CD14-positive monocyte (primary cell): Measurements from ENCODE around the gene CSNK1G1. TPM values are rescaled to one million over a fixed set of nuclear protein-coding genes. Genes with fewer than 3 reads are reported as not detected.
A peak's percentile ranks its signal among the peaks of the same experiment; 100 is the strongest.

Experiments used
- DNase-seq, 3 donors: peaks; one replicate each; pipeline ENCODE4 v3.0.0-alpha.2; 2011 to 2022
- H2AFZ ChIP-seq: 2 replicates; pipeline ENCODE4 v1.6.0; 2012; ENCODE audit warnings: mild to moderate bottlenecking, low read depth, low read length, inconsistent platforms; ENCODE audit not compliant: insufficient read depth, poor library complexity, severe bottlenecking
- H3K27ac ChIP-seq, 2 donors: 1 replicate in 1 of 2; 2 replicates in 1 of 2; pipeline ENCODE4 v1.5.1; 2012 to 2013; ENCODE audit warnings: low read length in 2 of 2, control low read depth in 1 of 2, inconsistent platforms in 1 of 2, low read depth in 1 of 2, mild to moderate bottlenecking in 1 of 2
- H3K27me3 ChIP-seq, 2 donors: one replicate each; pipeline versions ENCODE4 v1.6.0 to v1.6.1; 2011 to 2013; ENCODE audit warnings: low read length in 2 of 2; ENCODE audit not compliant: control insufficient read depth in 2 of 2, insufficient read depth in 2 of 2
- H3K36me3 ChIP-seq, 2 donors: replicated peaks in 1 of 2; 1 replicate in 1 of 2; 2 replicates in 1 of 2; pipeline versions ENCODE4 v1.5.1 to v1.6.1; 2012 to 2013; ENCODE audit warnings: low read length in 2 of 2, control low read depth in 1 of 2, inconsistent platforms in 1 of 2, mild to moderate bottlenecking in 1 of 2; ENCODE audit not compliant: insufficient read depth in 2 of 2, control insufficient read depth in 1 of 2
- H3K4me1 ChIP-seq, 2 donors: 1 replicate in 1 of 2; 2 replicates in 1 of 2; pipeline versions ENCODE4 v1.5.1 to v1.6.1; 2012 to 2013; ENCODE audit warnings: low read length in 2 of 2, control low read depth in 1 of 2, inconsistent platforms in 1 of 2, mild to moderate bottlenecking in 1 of 2, moderate library complexity in 1 of 2; ENCODE audit not compliant: insufficient read depth in 2 of 2, control insufficient read depth in 1 of 2
- H3K4me2 ChIP-seq: replicated peaks from 2 replicates; pipeline ENCODE3; 2012; ENCODE audit warnings: low read length, moderate library complexity, mild to moderate bottlenecking; ENCODE audit not compliant: poor library complexity, severe bottlenecking; ENCODE audit errors: extremely low read depth
- H3K4me3 ChIP-seq, 3 experiments: fragments of 200-600 bp in 1 of 3; sonication (generic) in 1 of 3; replicated peaks in 1 of 3; 1 replicate in 2 of 3; 2 replicates in 1 of 3; pipeline ENCODE4 v1.5.1; 2011 to 2013; ENCODE audit warnings: low read length in 3 of 3, mild to moderate bottlenecking in 3 of 3, control low read depth in 2 of 3, low read depth in 2 of 3, inconsistent platforms in 1 of 3, moderate library complexity in 1 of 3
- H3K79me2 ChIP-seq: 2 replicates; pipeline ENCODE4 v1.6.0; 2012; ENCODE audit warnings: mild to moderate bottlenecking, control low read depth, inconsistent platforms, low read length, moderate library complexity; ENCODE audit not compliant: insufficient read depth
- H3K9ac ChIP-seq: 2 replicates; pipeline ENCODE4 v1.6.0; 2017; ENCODE audit warnings: low read length, mild to moderate bottlenecking; ENCODE audit not compliant: insufficient read depth, poor library complexity, severe bottlenecking
- H3K9me3 ChIP-seq, 2 donors: replicated peaks in 1 of 2; 1 replicate in 1 of 2; 2 replicates in 1 of 2; pipeline versions ENCODE4 v1.5.1 to v1.6.1; 2012 to 2013; ENCODE audit warnings: low read length in 2 of 2, control low read depth in 1 of 2; ENCODE audit not compliant: control insufficient read depth in 1 of 2, insufficient read depth in 1 of 2
- H4K20me1 ChIP-seq: 2 replicates; pipeline ENCODE4 v1.6.0; 2012; ENCODE audit warnings: mild to moderate bottlenecking, low read length, control low read depth, moderate library complexity; ENCODE audit not compliant: insufficient read depth
- H3K27ac Mint-ChIP-seq, 7 donors: one replicate each; pipeline ENCODE4 v1.8.0; 2020; ENCODE audit warnings: mild to moderate bottlenecking in 7 of 7, mixed read lengths in 7 of 7, moderate library complexity in 6 of 7, inconsistent platforms in 2 of 7
- H3K27me3 Mint-ChIP-seq, 3 donors: one replicate each; pipeline ENCODE4 v1.8.0; 2021 to 2022; ENCODE audit warnings: low read depth in 3 of 3, mild to moderate bottlenecking in 3 of 3, mixed read lengths in 3 of 3, moderate library complexity in 3 of 3, inconsistent platforms in 1 of 3
- H3K36me3 Mint-ChIP-seq, 2 donors: one replicate each; pipeline ENCODE4 v1.8.0; 2020; ENCODE audit warnings: mixed read lengths in 2 of 2, inconsistent platforms in 1 of 2, mild to moderate bottlenecking in 1 of 2
- H3K4me1 Mint-ChIP-seq: one replicate; pipeline ENCODE4 v1.8.0; 2020; ENCODE audit warnings: mild to moderate bottlenecking, mixed read lengths
- H3K4me3 Mint-ChIP-seq, 2 donors: one replicate each; pipeline ENCODE4 v1.8.0; 2020; ENCODE audit warnings: mild to moderate bottlenecking in 2 of 2, mixed read lengths in 2 of 2, moderate library complexity in 1 of 2
- H3K9me3 Mint-ChIP-seq, 7 donors: one replicate each; pipeline ENCODE4 v1.8.0; 2020 to 2022; ENCODE audit warnings: mixed read lengths in 7 of 7, mild to moderate bottlenecking in 6 of 7, moderate library complexity in 6 of 7, inconsistent platforms in 2 of 7
- WGBS: methylation state at CpG from one replicate; pipeline ENCODE4 v1.1.5; 2013; ENCODE audit warnings: missing lambda C conversion rate; ENCODE audit not compliant: insufficient coverage; 5-methylcytosine and 5-hydroxymethylcytosine counted together
- intact Hi-C, 2 donors: fragments of 100-400 bp; cut with micrococcal nuclease; formaldehyde crosslinking; loops; one replicate each; pipeline versions ENCODE4 v1.15.0 to v1.15.1; 2023
- polyA plus RNA-seq, 3 donors: library from polyadenylated mRNA; depleted of rRNA in 1 of 3; unstranded in 2 of 3; stranded (reverse) in 1 of 3; fragments of 300-500 nt in 2 of 3; fragments of >200 nt in 1 of 3; fragmentation: Illumina TruSeq in 2 of 3; gene quantifications; 1 replicate in 2 of 3; 2 replicates in 1 of 3; pipeline ENCODE4 v1.2.3, GENCODE V29; 2012 to 2021
- TF ChIP-seq, protein P1 (sequence below): fragments of 200-600 bp; IDR thresholded peaks from one replicate; pipeline ENCODE4 v1.8.0; 2022; ENCODE audit warnings: antibody characterized with exemption, mild to moderate bottlenecking

Gene CSNK1G1
- polyA plus RNA-seq, 3 donors, result 4.3 to 8.6 (median 7.7) TPM

DNA sequence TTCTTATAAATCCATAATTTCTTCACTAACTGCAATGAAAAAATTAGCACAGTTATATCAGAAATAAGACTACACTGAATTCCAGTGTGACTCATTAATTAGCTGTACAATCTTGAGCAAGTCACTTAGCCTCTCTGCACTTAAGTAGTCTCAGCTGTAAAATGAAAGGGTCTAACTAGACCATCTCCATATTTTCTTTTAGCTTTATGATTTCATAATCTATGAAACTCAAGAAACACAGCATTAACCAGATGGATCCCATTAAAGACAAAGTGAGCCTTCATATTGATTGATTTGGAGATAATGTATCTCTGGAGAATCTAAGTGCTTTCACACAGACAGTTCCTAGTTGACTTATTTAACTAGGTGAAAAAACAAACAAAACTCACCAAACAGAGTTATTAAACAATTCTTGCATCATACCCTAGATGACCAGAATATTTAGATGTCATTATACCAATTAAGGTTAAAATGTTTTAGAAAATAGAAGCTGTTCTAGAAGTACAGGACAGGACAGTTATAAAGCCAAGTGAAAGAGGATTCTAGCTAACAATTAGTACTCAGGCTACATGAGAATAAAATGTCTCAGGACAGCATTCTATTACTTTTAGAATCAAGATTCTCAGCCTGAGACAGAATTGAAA lies 11.2 kb downstream of the CSNK1G1 start:
- peaks cover 43 to 49% of the 10 kb centered on the region in 2 donors for H3K36me3 Mint-ChIP-seq
- DNase-seq, result no peak
- H2AFZ ChIP-seq, result no peak overlapping the region
- H3K27me3 ChIP-seq, result no peaks in the 10 kb centered on the region
- no peak overlapping the region for H3K27ac Mint-ChIP-seq
- peaks cover 0 to 2% (median 0%) of the 10 kb centered on the region in 7 donors for H3K9me3 Mint-ChIP-seq
- H3K79me2 ChIP-seq, result peaks cover 67% of the 10 kb centered on the region
- TF ChIP-seq, protein P1, sequence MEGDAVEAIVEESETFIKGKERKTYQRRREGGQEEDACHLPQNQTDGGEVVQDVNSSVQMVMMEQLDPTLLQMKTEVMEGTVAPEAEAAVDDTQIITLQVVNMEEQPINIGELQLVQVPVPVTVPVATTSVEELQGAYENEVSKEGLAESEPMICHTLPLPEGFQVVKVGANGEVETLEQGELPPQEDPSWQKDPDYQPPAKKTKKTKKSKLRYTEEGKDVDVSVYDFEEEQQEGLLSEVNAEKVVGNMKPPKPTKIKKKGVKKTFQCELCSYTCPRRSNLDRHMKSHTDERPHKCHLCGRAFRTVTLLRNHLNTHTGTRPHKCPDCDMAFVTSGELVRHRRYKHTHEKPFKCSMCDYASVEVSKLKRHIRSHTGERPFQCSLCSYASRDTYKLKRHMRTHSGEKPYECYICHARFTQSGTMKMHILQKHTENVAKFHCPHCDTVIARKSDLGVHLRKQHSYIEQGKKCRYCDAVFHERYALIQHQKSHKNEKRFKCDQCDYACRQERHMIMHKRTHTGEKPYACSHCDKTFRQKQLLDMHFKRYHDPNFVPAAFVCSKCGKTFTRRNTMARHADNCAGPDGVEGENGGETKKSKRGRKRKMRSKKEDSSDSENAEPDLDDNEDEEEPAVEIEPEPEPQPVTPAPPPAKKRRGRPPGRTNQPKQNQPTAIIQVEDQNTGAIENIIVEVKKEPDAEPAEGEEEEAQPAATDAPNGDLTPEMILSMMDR, result no peak
- H3K36me3 ChIP-seq, result peaks cover 18 to 60% of the 10 kb centered on the region in 2 donors
- no peaks in the 10 kb centered on the region for H3K4me1 Mint-ChIP-seq
- no peaks in the 10 kb centered on the region for H3K9me3 ChIP-seq
- peaks cover 0 to 1% (median 0%) of the 10 kb centered on the region in 3 donors for H3K27me3 Mint-ChIP-seq
- H3K4me3 Mint-ChIP-seq, result no peak overlapping the region
- intact Hi-C loops, result no loop called here
- H3K4me3 ChIP-seq, result no peak overlapping the region
- peak overlapping the region; percentile 4 for H3K9ac ChIP-seq
- H3K27ac ChIP-seq, result no peak overlapping the region
- H3K4me1 ChIP-seq, result no peaks in the 10 kb centered on the region
- no peak overlapping the region for H3K4me2 ChIP-seq
- peaks cover 54% of the 10 kb centered on the region for H4K20me1 ChIP-seq

DNA sequence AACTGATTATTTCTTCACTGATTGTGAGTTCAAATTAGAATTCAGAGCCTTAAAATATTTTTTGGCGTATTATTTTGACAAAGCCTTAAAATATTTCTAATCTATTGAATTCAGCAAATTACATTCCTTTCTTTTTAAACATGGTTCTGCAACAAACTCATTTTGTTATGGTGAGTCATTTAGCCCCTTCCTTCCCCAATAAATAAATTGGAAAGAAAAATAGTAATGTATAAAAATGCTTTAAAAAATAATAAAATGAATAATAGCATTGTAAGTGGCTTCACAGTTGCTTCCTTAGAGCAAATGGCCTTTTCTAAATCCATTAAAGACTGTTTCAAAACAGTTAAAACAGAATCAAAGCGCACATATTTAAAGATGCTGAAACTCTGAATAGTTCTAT lies 12.1 kb downstream of the CSNK1G1 start:
- no peak overlapping the region for H3K27ac ChIP-seq
- H3K4me2 ChIP-seq, result no peak overlapping the region
- H3K9me3 ChIP-seq, result no peaks in the 10 kb centered on the region
- H3K27ac Mint-ChIP-seq, result no peak overlapping the region
- H3K79me2 ChIP-seq, result peaks cover 58% of the 10 kb centered on the region
- peaks cover 41 to 45% of the 10 kb centered on the region in 2 donors for H3K36me3 Mint-ChIP-seq
- WGBS, result no CpG with 5 or more reads among the region's 2 CpGs
- peaks cover 0 to 2% (median 0%) of the 10 kb centered on the region in 7 donors for H3K9me3 Mint-ChIP-seq
- H3K27me3 Mint-ChIP-seq, result peaks cover 0 to 1% (median 0%) of the 10 kb centered on the region in 3 donors
- peaks cover 19 to 64% of the 10 kb centered on the region in 2 donors for H3K36me3 ChIP-seq
- H3K4me3 Mint-ChIP-seq, result no peak overlapping the region
- no peak overlapping the region for H2AFZ ChIP-seq
- TF ChIP-seq, protein P1, result no peak
- no peaks in the 10 kb centered on the region for H3K4me1 Mint-ChIP-seq
- DNase-seq, result no peak
- H3K4me1 ChIP-seq, result no peaks in the 10 kb centered on the region
- H3K9ac ChIP-seq, result no peak overlapping the region
- intact Hi-C loops, result no loop called here
- no peaks in the 10 kb centered on the region for H3K27me3 ChIP-seq
- H4K20me1 ChIP-seq, result peaks cover 46% of the 10 kb centered on the region
- H3K4me3 ChIP-seq, result no peak overlapping the region
